ENCODE measurements around the gene APOBEC3A.

DNA sequence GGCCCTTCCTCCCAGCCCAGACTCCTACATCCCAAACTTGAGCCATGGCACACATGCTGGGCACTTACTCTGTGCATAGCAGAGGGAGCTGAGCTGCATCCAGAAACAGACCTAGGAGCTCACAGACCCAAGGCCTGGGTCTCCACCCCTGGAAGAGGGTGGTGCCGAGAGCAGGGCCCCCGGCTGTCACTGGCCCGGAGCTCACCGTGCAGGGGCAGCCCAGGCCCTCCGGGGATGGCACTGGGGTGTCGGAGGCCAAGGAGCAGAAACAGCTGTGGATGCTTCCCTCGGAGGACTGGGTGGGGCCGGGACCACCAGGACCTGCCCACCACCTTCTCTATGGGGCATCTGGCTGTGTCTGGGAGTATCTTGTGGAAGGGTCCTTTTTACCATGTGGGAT, 4.3 kb upstream of the APOBEC3A start:
- TF ChIP-seq IRF2 (CRISPR knock-in tag; IDR thresholded peaks at IDR 0.05; ENCODE audit: borderline replicate concordance, low read depth) = no peak
- TF ChIP-seq, protein P1, sequence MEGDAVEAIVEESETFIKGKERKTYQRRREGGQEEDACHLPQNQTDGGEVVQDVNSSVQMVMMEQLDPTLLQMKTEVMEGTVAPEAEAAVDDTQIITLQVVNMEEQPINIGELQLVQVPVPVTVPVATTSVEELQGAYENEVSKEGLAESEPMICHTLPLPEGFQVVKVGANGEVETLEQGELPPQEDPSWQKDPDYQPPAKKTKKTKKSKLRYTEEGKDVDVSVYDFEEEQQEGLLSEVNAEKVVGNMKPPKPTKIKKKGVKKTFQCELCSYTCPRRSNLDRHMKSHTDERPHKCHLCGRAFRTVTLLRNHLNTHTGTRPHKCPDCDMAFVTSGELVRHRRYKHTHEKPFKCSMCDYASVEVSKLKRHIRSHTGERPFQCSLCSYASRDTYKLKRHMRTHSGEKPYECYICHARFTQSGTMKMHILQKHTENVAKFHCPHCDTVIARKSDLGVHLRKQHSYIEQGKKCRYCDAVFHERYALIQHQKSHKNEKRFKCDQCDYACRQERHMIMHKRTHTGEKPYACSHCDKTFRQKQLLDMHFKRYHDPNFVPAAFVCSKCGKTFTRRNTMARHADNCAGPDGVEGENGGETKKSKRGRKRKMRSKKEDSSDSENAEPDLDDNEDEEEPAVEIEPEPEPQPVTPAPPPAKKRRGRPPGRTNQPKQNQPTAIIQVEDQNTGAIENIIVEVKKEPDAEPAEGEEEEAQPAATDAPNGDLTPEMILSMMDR (IDR thresholded peaks at IDR 0.05) = no peak
- no peak for TF ChIP-seq GABPB1 (CRISPR knock-in tag; IDR thresholded peaks at IDR 0.05)
- no peak for TF ChIP-seq MYBL2 (CRISPR knock-in tag; IDR thresholded peaks at IDR 0.05)
- TF ChIP-seq ESRRA (CRISPR knock-in tag; IDR thresholded peaks at IDR 0.05; ENCODE audit: borderline replicate concordance) = no peak
- TF ChIP-seq, protein P2, sequence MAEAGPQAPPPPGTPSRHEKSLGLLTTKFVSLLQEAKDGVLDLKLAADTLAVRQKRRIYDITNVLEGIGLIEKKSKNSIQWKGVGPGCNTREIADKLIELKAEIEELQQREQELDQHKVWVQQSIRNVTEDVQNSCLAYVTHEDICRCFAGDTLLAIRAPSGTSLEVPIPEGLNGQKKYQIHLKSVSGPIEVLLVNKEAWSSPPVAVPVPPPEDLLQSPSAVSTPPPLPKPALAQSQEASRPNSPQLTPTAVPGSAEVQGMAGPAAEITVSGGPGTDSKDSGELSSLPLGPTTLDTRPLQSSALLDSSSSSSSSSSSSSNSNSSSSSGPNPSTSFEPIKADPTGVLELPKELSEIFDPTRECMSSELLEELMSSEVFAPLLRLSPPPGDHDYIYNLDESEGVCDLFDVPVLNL (CRISPR knock-in tag; IDR thresholded peaks at IDR 0.05; ENCODE audit: borderline replicate concordance, low read depth) = no peak
- no peak for TF ChIP-seq NFYB (CRISPR knock-in tag; conservative IDR thresholded peaks at IDR 0.05; ENCODE audit: low read depth)
- TF ChIP-seq NR3C1 (CRISPR knock-in tag; conservative IDR thresholded peaks at IDR 0.05; ENCODE audit: low read depth) = no peak
